NCI-H187 treated with DMSO at 0.1 percent for 48 hours (cell line): Measurements from ENCODE around the gene ISY1.
"Not testable (repeated sequence)": the region's sequence is repeated elsewhere in the genome, so short reads cannot be mapped to it uniquely, and the experiment has no call there.

Experiments used
- DNase-seq: peaks from one replicate; lab custom pipeline; 2025; lab: John Stamatoyannopoulos, UW

The ISY1 gene

DNA sequence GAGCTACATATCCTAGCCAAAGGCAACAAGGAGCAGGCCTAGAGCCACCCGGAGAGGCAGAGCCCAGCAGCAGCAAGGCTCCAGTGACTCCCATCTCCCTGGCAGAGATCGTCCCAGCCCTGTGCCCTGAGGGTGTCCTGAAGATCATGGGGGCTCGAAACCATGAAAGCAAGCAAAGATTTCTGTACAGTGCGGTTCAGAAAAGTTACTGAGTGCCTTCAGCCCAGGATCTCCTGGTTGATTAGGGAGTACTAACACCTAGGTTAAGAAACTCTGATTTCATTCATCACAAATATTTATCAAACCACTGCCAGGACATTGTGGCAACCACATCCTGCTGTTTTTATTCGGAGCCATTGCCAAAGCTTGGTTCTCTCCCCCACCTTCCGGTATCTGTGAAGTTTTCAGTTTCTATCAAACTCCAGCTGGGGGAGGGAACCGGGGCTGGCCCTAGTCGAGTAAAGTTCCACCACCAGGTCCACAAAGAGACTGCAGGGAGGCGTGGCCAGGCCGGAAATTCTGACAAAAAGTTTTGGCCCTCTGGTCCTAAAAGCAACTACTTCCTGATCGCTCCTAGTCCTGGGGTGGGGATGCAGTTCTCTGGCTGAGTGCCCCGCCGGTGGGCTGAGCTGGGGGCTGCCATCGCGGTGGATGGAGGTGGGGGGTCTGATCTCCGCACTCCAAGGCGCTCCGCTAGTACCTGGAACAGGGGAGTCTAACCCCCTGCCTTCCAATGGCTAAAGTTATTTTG lies 40.4 kb downstream of the ISY1 start:
- DNase-seq = no peak

- no peak for DNase-seq
These were observed 41.3 kb downstream of the ISY1 start for GRCh38 chr3:129119365-129120100.

- no peak for DNase-seq
These were observed 42.1 kb downstream of the ISY1 start for GRCh38 chr3:129118745-129119144.

DNA sequence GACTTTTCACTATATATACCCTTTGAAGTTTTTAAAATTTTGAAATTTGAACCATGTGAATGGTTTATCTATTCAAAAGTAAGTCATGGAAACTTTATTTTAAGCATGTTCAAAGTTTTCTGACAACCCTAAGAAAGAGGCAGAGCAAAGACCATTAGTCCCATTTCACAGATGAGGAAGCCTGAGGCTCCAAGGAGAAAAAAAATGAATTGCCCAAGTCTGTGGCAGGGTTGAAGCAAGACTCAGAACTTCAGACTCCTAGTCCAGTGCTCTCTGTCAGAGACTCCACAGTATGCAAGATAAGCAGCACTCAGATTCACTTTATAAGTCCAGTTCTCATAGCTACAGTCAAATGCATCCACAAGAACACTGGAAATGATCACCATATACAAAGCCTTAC lies 43.7 kb downstream of the ISY1 start:
- no peak for DNase-seq

GRCh38 chr3:129116482-129116946 lies 44.3 kb downstream of the ISY1 start:
- DNase-seq = no peak

DNA sequence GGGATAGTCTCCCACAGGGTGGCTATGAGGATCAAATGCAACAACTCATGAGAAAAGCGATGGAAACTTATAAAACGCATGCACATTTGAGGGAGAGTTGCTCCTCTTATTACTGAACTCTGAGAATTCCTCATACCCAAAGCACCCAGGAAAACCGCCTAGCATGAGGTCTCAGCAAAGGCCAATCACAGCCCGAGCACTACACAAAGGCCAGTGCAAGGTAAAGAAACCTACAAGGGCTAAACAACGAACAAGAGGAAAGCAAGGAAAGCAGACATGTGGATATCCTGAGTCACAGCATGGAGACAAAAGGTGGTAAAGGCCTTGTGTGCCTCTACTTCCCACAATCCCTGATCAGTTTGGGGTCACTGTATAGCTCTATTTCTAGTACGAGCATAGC lies 46.4 kb downstream of the ISY1 start:
- DNase-seq = no peak

DNA sequence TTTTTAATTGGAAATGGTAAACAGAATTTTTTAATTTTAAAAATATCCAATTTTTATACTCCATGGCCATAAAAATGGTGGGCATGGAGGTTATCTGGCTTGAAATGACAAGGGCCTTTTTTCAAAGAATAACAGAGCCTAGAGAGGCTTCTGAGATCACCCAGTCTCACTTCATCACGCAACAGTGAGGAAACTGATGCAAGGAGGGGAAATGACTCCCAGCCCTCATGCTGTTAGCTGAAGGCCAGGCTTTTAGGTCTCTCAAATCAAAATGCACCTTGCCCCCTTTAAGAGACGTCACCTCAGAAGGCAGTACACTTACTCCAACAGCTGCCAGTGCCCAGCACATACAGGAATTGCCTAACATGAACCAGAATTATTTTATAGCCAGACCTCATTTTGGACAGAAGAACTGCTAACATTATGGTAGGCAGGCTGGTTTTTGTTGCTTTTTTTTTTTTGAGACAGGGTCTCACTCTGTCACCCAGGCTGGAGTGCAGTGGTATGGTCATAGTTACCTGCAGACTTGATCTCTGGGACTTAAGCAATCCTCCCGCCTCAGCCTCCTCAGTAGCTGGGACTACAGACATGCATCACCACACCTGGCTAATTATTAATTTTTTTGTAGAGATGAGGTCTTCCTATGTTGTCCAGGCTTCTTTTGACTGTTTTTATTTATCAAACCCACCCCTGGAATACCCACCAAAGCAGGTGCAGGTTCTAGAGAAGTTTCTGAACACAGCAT lies 48.4 kb downstream of the ISY1 start:
- no peak for DNase-seq

DNA sequence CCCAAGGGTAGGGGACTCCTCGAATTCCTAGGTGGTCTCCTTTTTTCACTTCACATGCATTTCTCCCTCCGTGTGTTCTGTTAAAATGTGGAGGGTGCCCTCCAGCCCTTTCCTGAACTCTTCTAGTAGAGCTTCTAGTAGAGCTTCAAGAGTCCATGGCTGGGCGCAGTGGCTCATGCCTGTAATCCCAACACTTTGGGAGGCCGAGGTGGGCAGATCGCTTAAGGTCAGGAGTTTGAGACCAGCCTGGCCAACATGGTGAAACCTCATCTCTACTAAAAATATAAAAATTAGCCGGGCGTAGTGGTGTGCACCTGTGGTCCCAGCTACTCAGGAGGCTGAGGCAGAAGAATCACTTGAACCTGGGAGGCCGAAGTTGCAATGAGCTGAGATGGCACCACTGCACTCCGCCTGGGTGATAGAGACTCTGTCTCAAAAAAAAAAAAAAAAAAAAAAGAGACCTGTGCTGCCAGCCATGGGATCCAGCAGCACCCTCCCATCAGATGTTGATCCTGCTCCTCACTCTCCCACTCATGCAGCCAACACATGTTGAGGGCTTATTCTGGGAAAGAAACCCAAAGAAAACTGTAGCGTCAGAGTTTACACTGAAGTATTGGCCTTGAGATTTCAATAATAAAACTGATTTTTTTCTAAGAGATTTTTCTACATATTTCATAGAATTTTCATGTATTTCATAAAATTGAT lies 49.6 kb downstream of the ISY1 start:
- not testable (repeated sequence) for DNase-seq

DNA sequence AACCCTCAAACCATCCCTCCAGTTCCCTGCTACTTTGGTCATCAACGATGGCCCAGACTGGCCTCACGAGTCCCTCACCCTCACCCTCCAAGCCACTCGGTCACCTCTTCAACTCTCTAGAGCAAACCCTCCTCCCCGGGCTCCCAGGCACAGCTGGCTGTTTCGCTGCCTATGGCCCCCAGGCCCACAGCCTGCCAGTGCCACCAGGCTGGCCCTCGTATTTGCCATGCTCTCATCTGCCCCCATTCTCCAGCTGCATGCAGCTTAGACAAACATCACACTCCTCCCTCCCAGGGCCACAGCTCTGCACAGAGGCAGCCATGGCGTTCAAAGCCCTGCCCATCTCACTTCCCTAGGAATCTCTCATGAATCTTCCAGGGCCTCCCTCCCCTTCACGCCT lies 53.1 kb downstream of the ISY1 start:
- no peak for DNase-seq

DNA sequence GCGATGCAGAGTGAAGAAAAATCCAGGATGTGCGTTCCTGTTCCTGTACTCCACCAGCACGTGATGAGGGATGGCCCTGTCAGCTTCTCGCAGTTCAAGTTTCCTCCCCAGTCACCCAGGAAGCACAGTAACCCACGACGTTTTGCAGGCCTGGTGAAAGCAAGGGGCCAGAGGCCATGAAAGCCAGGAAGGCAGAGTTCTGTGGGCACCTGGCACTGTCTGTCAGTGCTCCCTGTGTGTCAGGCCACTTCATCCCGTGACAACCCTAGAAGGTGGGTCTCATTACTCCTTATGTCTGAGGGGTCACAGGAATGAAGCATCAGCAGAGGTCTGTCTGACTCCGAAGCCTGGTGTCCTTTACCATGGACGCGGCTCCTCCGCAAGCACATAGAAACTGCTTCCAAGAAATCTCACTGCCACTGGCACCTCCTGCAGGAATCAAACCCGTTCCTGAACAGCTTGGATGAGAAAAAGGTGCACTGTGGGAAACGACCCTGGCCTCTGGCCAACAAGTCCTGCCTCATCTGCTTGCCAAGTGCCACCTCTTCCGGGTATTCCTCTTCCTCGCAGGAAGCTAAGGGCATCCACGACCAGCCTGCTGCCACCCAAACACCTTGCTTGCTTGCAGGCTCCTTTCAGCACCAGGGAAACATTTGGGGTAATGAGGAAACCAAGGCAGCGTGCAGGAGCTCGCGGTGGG lies 53.8 kb downstream of the ISY1 start:
- no peak for DNase-seq

DNA sequence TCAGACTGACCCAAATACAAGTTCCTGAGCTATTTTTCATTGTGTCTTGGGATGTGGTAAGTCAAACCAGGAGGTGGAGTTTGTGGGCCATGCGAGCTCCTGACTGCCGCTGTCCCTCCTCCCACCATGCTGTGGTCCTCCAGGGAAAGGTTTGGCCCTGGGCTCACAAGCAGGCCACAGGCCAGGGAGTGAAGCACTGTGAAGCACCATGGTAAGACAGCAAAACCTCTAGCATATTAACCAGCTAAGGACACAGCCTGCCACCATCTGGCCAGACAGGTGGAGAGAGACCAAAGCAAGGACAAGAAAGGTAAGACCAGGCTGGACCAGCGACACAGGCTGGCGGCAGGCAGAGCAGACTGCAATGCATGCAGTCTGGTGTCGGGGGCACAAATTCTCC lies 54.5 kb downstream of the ISY1 start:
- DNase-seq = no peak

GRCh38 chr3:129105862-129106261 lies 55.0 kb downstream of the ISY1 start:
- DNase-seq = no peak

DNA sequence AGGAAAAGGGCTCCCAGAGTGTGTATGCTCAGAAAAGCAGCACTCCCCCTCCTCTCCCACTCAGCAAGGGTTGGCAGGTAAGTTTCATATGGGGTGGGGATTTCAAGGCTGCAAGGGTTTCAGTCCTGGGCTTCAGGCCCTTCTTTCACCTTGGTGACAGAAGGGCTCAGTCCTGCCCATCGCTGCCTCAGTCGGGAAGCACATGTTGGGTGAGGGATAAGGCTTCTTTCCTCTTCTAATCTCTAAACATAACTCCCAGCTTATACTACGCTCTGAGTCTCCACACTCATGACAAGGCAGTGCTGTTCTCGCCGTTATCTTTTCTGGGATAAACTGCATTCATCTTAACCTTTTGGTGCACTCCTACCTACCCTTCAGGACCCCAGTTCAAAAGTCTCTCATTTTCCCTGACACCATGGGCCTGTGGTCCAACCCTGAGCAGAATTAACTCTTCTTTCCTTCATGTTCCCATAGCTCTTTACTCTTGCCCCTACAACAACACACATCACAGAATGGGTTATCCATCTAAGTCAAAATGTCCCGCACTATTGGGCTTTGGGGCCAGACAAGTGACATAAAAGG lies 56.3 kb downstream of the ISY1 start:
- DNase-seq = no peak

GRCh38 chr3:129104051-129104450 lies 56.8 kb downstream of the ISY1 start:
- DNase-seq = no peak

DNA sequence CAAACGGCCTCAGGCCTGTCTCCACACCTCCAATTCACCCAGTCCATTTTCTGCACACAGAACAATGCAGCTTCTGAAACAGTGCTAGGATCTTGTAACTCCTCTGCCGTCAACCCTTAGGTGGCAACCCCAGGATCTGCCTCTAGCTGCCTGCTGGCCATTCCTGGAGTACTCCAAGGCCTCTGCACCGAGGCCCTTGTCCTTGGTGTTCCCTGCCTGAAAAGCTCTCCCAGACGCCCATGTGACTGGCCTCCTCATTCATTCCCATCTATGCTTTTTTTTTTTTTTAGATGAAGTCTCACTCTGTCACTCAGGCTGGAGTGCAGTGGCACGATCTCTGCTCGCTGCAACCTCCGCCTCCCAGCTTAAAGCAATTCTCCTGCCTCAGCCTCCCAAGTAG lies 57.6 kb downstream of the ISY1 start:
- no peak for DNase-seq

DNA sequence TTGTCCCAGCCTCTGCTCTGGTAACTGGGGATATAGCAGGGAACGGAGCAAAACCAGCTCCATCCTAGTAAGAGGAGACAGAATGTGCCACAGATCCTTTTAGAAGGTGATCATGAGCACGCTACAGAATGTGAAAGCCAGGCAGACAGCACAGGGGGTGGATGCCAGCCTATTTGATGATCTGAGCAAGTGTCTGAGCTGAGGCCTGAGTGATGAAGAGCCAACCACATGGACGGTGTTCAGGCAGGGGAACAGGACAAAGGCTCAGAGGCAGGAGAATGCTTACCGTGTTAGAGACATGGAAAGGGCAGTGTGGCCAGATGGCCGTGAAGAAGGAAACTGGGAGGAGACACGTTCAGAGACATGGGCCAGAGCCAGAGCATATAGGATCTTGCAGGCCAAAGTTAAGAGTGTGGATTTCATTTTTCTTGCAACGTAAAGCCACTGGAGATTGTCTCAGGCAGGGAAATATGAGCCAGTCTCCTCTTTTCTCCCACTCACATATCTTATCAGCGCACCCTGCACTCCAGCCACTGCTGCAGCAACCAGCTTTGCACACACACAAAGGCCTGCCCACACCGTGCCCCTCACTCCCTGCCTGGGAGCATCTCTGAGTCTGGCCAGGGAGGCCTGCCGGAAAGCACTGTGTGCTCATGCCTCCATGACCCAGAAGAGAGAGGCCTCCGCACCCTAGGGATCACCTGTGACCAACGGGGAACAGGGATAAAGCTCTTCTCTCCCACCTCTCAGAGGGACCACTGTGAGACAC lies 59.3 kb downstream of the ISY1 start:
- no peak for DNase-seq

DNA sequence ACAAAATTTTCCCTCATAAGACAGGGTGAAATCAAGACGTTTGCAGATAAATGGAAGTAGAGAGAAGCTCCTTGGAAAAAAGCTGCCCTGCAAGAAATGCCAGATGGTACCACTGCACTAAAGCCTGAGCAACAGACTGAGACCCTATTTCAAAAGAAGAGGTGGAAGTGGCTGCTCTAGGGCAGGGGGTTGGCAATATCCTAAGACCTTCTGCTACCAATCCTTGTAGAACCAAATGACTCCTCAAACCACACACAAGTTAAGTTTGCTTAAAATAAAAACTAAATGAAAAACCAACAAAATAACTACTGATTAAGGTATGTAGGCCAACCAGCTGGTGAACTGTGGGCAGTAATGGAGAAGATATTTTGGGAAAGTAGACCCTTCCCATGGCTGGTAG lies 60.6 kb downstream of the ISY1 start:
- DNase-seq = no peak

GRCh38 chr3:129095285-129095684 lies 65.6 kb downstream of the ISY1 start:
- no peak for DNase-seq

GRCh38 chr3:129088312-129088711 lies 72.6 kb downstream of the ISY1 start:
- DNase-seq = not testable (repeated sequence)

DNA sequence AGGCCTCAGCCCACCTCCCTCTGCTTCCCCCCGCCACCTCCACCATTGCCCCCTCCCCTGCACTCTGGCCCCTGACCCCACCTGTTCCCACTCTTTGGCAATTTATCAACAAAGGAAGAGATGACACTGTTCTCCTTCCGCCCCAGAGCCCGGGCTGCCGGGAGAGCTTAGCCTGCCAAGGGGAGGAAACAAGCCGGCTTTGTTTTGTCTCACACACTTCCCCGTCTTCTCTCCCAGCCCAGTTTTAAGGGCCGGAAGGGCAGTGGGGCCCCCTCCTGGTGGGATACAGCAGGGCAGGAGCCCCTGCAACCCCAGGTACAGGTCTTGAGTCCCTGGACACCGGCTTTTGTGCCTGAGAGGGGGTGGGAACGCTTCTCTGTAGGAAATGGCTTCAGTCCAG lies 73.0 kb downstream of the ISY1 start:
- DNase-seq = not testable (repeated sequence)
